ENCODE results near the gene ING4. TPM values are rescaled to one million over a fixed set of nuclear protein-coding genes. Genes with fewer than 3 reads are reported as not detected.
A peak's percentile ranks its signal among the peaks of the same experiment; 100 is the strongest.

Gene ING4
- total RNA-seq, 1 donor from 2014 or later, result 15.3 TPM

DNA sequence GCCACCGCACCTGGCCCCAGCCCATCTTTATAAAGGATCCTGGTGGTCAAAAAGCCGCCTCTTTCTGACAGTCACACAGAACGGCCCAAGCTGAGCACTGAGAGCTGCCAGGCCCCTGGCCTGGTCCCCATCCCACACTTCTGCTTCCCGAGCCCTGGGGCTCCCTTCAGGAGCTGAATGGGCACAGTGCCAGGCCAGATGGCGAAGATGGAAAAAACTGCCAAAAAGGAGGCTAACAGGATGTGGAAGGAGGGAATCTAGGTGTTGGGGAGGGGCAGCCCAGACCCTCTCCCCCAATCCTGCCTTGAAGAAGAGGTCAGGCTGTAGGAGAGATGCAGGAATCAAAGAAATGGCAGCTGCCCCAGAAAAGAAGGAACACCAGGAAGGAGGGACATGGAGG, 32.2 kb downstream of the ING4 start:
- no peaks in the 10 kb centered on the region for H3K27me3 ChIP-seq (ENCODE audit: control insufficient read depth, insufficient read depth, low read length)
- no peak for FAIRE-seq
- TF ChIP-seq, protein P1, sequence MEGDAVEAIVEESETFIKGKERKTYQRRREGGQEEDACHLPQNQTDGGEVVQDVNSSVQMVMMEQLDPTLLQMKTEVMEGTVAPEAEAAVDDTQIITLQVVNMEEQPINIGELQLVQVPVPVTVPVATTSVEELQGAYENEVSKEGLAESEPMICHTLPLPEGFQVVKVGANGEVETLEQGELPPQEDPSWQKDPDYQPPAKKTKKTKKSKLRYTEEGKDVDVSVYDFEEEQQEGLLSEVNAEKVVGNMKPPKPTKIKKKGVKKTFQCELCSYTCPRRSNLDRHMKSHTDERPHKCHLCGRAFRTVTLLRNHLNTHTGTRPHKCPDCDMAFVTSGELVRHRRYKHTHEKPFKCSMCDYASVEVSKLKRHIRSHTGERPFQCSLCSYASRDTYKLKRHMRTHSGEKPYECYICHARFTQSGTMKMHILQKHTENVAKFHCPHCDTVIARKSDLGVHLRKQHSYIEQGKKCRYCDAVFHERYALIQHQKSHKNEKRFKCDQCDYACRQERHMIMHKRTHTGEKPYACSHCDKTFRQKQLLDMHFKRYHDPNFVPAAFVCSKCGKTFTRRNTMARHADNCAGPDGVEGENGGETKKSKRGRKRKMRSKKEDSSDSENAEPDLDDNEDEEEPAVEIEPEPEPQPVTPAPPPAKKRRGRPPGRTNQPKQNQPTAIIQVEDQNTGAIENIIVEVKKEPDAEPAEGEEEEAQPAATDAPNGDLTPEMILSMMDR (IDR thresholded peaks at IDR 0.05; ENCODE audit: insufficient read depth, low read length, severe bottlenecking), result no peak
- DNase-seq (ENCODE audit: low read depth), result no peak
- no peaks in the 10 kb centered on the region for H3K36me3 ChIP-seq (ENCODE audit: control insufficient read depth, insufficient read depth, low read length)
- no peak overlapping the region for H3K4me3 ChIP-seq (ENCODE audit: low read depth, low read length)

DNA sequence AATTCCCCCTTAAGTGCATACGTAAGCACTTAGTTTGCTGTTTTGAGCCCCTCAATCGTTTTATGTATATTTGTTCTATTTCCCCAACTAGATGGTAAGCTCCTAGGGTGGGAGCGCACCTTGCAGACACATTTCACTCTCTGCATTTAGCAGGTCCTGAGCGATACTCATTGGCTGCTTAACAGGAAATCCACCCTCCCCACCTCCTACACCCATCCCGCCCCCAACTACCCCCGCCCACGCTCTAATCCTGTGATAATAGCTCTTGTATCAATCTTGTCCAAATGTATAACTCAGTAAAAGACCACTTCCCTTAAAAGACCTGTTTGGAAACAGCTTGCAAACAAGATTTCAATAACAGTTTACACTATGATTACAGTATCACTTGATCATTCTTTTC, 35.3 kb downstream of the ING4 start:
- H3K27me3 ChIP-seq (ENCODE audit: control insufficient read depth, insufficient read depth, low read length), result no peaks in the 10 kb centered on the region
- no peaks in the 10 kb centered on the region for H3K36me3 ChIP-seq (ENCODE audit: control insufficient read depth, insufficient read depth, low read length)
- no peak for FAIRE-seq
- TF ChIP-seq, protein P1 (IDR thresholded peaks at IDR 0.05; ENCODE audit: insufficient read depth, low read length, severe bottlenecking), result no peak
- DNase-seq (ENCODE audit: low read depth), result no peak
- no peak overlapping the region for H3K4me3 ChIP-seq (ENCODE audit: low read depth, low read length)

DNA sequence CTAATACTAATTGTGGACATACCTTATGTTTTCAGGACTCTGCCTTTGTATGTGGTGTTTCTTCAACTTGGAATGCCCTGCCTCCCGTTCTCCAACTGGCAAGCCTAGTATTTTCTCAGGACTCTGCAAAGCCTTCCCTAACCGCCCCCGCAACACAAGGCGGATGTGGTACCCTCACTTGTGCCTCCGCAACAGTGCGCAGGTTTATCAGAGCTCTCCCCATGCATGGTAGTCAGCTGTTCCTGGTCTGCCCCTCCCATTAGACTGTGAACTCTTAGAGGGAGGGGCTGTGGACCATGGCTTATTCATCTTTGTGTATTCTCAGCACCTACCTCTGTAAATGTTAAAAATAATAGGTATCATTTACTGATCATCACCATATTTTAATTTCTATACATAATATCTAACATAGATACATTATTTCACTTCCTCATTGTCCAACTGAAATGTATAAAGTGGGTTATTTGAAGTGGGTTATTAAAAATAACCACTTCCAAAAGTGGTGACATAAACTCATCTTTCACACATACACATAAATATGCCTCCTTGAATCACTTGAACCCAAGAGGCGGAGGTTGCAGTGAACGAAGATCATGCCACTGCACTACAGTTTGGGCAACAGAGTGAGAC, 36.1 kb downstream of the ING4 start:
- no peaks in the 10 kb centered on the region for H3K27me3 ChIP-seq (ENCODE audit: control insufficient read depth, insufficient read depth, low read length)
- TF ChIP-seq, protein P1 (IDR thresholded peaks at IDR 0.05; ENCODE audit: insufficient read depth, low read length, severe bottlenecking), result no peak
- H3K36me3 ChIP-seq (ENCODE audit: control insufficient read depth, insufficient read depth, low read length), result no peaks in the 10 kb centered on the region
- DNase-seq (ENCODE audit: low read depth) (no peak), FAIRE-seq (no peak)
- H3K4me3 ChIP-seq (ENCODE audit: low read depth, low read length), result no peak overlapping the region

DNA sequence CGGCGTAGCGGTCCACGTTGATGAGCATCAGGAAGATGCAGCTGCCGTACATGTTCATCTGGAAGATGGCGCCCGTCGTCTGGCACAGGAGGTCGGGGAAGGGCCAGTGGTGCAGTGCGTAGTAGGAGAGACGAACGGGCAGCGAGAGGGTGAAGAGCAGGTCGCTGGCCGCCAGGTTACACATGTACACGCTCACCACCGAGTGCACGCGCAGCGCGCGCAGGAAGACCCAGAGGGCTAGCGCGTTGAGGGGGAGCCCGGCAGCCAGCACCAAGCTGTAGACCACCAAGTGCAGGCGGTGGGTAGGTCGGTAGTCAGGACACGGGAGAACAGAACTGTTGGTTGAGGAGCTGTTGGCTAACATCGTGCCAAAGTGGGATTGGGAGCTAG, 42.0 kb downstream of the ING4 start:
- TF ChIP-seq, protein P1 (IDR thresholded peaks at IDR 0.05; ENCODE audit: insufficient read depth, low read length, severe bottlenecking), result no peak
- Histone ChIP-seq H3K36me3 (ENCODE audit: control insufficient read depth, insufficient read depth, low read length) (peaks cover 3% of the 10 kb centered on the region), H3K27me3 (ENCODE audit: control insufficient read depth, insufficient read depth, low read length) (no peaks in the 10 kb centered on the region), H3K4me3 (ENCODE audit: low read depth, low read length) (no peak overlapping the region)
- DNase-seq (ENCODE audit: low read depth) (no peak), FAIRE-seq (no peak)

DNA sequence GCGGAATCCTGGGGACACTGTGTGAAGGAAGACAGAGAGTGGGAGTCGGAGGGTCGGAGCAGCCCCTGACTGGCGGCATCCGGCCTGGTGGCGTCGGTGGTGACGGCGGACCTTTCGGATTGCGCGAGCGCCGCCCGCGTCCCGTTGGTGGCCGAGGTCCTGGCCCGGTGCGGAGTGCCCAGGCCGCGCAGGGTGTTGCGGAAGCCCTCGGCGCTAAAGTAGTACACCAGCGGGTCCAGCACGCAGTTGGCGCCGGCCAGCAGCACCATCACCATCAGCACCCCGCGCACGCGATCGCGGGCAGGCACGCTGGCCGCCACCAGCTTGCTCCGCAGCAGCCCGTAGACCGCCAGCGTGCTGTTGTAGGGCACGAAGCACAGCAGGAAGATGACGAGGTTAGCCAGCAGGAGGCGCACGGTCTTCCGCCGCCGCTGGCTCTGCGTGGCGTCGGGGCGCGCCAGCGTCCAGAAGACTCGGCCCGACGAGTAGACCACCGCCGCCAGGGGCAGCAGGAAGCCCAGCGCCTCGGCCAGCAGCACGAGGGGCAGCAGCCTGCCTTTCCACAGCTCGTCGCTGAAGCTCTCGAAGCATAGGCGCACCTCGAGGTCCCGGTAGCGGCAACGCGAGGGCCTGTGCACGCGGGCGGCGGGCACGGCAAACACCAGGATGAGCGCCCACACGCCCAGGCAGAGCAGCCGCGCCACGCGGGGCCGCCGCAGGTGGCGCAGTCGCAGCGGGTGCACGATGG, 42.6 kb downstream of the ING4 start:
- FAIRE-seq (no peak), DNase-seq (ENCODE audit: low read depth) (no peak)
- peak overlapping the region; percentile 18 for H3K4me3 ChIP-seq (ENCODE audit: low read depth, low read length)
- no peaks in the 10 kb centered on the region for H3K27me3 ChIP-seq (ENCODE audit: control insufficient read depth, insufficient read depth, low read length)
- peaks cover 3% of the 10 kb centered on the region for H3K36me3 ChIP-seq (ENCODE audit: control insufficient read depth, insufficient read depth, low read length)
- TF ChIP-seq, protein P1 (IDR thresholded peaks at IDR 0.05; ENCODE audit: insufficient read depth, low read length, severe bottlenecking), result peak; percentile 81

All from bronchial epithelial cell (primary cell).